ENCODE measurements around the gene ITPKB.

Gene ITPKB

DNA sequence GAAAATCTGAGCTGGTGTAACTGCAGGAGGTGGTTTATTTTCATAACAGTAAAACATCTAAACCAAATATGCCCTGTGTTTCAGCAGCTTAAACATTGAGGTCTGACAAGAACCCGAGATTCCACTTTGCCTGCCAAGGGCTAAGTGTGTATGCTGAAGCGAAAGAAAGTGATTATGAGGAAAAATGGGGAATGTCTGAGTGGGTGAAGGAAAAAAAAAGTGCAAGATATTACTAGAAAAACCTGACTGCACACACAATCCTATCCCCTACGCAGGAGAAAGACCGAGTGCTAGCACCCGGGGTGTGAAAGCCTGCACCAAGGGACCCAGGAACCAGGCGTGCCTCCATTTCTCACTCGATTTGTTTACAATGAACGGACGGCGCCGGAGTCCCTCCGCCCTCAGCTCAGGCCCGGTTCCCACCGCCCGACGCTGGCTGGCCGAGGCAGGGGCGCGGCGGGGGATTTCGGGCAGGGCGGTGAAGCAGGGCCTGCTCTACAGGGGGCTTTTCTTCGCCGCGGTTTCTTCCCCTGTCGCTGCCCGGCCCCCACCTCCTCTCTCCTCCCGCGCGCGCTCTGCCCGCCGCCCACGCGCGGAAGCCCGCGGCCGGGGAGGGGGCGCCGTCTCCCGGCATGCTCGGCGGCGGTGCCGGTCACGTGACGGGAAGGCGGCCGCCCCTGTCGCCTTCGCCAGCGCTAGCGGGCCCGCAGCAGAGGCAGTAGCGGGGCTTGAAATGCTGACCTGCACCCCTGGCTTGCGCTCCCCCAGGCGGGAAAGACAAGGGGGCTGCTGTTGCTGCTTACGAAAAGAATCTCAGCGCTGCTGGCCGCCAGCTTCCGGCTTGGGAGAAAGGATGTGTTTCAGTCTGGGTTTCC is 35.9 kb downstream of the ITPKB start:
- peak; percentile 93 for DNase-seq

DNA sequence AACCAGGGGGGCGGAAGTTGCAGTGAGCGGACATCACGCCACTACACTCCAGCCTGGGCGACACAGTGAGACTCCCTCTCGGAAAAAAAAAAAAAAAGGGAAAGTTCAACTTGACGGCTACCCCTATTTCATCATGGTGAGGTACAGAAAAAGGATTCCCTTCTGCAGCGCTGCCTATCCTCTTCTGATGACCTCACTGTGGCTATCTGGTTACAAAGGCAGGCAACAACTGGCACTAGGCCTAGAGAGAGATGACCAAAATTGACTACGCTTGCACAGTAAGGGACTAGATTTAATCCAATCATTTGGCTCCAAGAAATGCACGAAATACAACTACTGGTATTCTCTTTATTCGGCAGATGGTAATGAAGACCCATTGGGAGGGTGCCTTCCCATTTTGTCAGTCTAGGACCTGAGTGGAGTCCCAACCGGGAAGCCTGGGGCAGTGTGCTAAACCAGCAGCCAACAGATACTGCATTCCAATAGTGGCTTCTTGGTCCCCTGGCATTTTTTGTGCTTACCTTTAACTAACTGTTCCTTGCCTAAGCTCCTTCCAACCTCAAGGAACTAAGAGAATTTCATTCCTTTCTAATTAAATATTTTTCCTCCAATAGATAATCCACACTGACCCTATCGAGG is 36.6 kb downstream of the ITPKB start:
- peak; percentile 65 for DNase-seq

DNA sequence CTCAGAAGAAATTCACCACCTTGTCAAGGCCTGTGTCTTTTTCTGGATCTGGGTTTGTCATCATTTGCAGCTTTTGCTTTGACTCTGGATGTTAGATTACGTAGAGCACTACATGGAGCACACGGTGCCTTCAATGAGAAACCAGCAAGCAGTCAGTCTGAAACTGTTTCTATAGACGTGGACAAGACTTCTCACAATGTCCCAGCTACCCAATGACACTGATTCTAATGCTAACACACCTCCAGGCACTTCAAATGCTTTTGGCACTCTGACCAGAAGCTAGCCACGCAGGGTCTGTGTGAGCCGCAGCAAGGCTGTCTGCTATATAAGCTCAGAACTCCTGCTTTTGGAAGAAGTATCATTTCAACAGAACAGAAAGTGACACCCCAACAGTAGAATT is 38.2 kb downstream of the ITPKB start:
- no peak for DNase-seq

DNA sequence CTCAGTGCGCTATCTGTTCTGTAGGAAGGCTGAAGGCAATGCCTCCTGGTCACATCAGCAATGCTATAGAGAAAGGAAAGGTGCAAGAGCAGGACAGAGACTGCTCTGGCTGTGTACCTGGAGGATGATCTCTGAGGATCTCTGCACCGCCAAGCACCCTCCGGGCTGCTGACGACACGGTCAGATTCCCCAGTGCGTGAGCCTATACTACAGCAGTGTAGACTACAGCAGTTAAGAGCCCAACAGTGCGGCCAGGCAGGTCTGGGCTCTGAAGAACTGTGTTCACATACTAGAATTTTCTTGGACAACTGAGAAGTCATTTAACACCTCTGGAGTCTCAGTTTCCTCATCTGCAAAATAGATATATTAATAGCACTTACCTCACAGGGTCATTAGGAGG is 39.9 kb downstream of the ITPKB start:
- no peak for DNase-seq

DNA sequence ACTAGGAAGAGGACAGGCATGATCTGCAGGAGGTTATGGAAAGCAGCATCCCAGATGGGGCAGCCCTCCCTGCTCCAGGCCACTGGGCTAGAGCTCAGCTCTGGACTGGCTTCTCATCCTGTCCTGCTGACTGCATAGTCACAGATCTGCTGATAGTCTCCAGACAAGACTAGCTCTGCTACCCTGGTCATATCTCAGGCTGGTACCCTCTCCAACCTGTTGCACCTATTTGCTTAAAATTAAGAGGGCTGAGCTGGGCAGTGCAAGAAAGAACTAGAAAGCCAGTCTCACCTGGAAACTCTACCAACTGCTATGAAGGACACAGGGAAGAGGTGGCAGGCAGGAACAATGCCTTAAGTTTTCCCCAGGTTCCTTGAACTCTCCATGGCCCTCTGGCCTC is 40.4 kb downstream of the ITPKB start:
- DNase-seq: no peak

DNA sequence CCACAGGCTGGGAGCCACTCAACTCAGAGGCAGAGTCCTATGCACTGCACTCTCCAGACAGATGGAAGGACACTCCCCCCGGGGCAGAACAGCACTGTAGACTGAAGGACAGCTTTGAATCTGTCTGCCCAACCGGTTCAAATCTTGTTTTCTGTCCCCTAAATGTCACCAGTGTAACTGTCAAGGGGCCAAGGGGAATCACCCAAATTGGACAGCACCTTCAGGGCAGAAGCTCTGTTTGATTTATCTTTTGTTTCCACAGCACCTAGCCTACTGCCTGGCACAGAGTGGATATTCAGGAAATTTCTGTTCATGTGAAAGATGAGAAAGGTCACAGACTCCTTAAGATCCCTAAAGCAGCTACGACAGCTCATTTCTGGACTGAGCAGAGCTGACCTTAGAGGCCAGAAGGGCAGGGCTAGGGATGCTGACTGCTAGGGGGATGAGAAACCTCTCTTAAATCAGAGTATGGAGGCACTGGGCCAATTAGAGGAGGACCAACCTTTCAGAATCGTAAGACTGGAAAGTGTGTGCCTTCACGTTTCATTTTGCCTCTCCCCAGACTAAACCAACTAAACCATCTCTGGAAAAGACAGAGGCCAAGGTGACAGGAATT is 41.0 kb downstream of the ITPKB start:
- no peak for DNase-seq

DNA sequence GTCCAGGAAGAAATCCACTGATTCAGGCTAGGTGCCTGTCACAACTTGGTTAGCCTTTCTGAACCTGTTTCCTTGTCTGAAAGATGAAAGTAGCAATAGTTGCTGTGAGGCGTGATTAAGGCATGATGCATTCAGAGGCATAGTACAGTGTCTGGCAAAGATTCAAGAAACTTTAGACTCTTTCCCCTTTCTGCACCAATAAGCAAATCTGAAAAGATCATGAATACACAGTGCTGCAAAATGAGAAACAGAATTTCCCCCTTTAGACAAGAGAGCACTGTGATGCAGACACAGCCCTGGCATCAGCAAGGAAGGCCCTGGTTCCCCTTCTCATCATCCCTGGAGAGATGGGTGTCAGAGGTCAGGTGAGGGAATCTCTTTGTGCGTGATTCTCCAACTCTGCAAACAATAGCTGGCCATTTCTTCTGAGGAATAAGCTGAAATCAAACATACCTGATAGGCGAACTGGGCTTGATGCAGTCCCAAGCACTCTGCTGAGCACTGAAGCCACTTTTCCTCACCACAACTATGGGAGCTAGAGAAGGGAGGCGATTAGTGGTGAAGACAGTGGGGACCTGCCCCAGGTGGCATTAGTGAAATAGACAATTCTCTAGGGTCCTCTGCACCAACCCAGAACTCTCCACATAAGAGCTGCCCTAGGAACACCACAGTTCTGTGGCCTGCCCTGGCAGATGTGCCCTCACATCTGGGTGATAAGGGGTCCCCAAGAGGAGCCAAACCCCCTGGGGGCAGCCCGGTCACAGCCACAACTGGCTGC is 41.7 kb downstream of the ITPKB start:
- no peak for DNase-seq

DNA sequence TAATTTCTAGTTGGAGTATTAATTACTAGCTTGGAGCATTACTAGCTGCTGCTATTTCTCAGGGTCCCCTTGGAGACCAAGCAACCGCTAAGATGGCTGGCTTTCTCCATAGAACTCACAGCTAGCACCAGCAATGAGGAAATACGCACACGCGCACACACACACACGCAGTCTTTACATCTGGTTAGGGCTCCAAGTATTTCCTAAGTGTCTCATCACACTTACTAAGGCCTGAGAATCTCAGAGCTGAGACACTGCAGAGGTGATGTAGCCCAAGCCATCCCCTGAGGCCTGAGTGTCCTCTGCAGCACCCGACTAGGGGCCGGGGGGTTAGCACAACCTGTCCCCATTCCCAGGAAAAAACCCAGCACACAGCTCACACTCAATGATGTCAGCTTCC is 42.5 kb downstream of the ITPKB start:
- DNase-seq: no peak

DNA sequence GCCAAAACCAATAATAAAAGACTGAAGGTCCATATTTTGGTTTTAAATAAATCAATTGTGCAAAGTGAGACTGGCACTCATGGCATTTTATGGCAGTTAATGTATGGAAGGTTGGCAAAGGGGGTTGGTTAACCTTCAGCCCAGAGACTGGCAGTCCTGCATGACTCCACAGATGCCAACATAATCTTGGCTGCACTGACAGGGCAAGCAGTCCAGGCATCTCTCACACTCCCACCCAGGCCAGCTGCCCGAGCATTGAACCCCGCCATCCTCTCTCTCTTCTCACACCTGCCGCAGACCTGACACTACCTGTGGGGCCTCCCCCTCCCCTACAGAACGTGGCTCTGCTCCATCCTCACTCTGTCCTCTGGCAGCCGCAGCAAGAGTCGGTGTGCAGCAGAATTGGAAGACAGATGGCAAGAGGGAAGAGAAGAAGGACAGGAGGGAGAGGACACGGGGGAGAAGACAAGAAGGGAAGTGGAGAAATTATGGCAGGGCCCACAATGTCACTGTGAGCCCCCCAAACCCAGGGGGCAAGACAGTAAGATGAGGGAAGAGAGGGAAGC is 43.7 kb downstream of the ITPKB start:
- no peak for DNase-seq

DNA sequence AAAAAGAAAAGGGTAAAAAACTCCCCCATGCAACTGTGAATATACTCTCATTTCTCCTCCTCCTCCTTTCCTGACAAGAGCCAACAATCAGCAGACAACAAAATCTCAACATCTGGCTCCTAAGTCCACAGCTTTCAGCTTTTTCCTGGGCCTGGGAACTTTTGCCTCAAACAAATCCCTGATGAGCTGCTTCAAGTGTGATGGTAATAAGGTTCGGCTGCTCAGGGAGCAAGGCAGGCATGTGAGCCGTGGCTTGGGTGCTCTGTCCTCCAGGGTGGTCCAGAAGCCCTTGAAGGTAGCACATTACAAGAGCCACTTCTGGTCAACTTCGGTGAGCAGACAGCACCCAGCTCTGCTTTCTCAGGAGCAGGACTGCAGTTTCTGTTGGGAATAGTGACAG is 46.3 kb downstream of the ITPKB start:
- DNase-seq: no peak

DNA sequence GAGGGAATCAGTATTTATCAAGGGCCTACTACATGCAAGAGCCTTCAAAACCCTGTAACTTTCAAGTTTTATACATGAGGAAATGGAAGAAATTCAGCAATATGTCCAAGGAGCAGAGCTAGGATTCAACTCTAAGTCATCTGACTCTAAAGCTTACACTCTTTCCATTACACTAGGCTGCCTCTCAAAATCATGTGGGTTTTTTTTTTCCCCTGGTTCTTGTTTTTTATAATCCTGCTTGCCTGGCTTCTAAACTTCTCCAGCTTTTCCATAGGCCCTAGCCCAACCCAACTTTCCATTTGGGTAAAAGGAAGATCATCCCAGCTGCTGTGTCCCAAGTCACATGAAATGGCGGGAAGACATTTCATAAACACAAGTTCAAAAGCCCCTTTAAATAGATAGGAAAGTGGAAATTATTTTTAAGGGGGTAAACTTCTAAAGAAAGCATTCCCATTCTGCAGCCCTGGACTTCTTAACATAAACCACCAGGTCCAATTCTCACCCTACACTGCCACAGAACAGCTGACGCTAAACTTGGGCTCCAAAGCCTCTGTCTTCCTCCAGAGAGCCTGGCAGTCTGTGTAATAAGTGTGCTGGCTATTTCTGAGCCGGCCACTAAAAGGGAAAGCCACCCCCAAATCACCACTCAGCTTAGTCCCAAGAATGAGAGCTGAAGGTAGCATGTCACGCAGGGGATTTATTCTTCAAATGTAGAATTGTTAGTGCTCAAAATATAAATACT is 46.9 kb downstream of the ITPKB start:
- no peak for DNase-seq

DNA sequence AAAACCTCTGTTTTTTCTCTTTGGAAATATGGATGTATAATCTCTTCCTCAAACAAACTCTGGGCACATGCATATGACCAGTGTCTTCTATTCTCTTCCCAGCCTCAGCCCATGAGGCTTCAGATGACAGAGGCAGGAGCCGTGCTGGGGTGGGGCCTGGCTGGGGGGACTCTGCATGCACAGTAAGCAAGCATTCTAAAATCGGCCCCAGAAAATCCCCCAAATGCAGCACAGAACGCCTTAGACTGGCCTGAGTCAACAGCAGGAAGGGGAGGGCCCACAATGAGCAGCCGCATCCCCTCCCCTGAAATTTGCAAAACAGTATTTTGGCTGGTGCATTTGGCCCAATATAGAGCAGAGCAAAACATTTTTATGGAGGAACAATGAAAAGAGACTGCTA is 47.8 kb downstream of the ITPKB start:
- DNase-seq: no peak

DNA sequence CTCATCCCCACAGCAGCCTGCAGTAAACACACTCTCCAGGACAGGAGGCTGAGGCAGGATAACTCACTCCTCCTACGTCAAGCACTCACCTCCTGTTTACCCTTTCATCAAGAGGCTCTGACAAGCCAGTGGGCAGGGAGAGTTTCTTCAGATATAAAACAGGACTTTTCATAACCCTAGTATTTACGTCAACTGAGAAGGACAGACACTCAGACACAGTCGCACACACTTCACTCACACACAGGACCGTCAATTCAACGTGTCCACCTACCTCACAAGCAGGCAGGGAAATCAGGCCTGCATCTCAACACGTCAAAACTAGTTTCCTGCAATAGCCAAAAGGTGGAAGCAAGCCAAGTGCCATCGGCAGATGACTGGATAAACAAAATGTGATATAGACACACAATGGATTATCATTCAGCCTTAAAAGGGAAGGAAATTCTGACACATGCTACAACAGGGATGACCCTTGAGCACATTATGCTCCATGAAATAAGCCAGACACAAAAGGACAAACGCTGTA is 48.6 kb downstream of the ITPKB start:
- peak; percentile 70 for DNase-seq

DNA sequence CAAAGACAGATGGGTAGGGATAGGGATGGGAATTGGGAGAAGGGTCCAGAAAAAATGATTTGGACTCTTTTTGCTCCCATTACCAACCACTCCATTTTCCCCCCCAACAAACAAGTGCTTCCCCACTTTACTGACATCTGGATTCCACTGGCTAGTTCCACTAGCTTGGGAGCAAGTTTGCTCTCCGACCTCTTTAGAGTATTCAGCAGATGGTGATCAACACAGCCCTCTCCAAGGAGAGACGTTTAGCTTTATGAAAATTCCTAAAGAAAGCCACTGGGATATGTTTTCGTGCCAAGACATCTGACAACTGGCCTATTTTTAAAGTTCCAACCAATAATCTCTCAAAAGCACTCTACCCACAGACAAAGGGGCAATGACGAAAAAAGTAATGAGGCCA is 50.3 kb downstream of the ITPKB start:
- DNase-seq: no peak

DNA sequence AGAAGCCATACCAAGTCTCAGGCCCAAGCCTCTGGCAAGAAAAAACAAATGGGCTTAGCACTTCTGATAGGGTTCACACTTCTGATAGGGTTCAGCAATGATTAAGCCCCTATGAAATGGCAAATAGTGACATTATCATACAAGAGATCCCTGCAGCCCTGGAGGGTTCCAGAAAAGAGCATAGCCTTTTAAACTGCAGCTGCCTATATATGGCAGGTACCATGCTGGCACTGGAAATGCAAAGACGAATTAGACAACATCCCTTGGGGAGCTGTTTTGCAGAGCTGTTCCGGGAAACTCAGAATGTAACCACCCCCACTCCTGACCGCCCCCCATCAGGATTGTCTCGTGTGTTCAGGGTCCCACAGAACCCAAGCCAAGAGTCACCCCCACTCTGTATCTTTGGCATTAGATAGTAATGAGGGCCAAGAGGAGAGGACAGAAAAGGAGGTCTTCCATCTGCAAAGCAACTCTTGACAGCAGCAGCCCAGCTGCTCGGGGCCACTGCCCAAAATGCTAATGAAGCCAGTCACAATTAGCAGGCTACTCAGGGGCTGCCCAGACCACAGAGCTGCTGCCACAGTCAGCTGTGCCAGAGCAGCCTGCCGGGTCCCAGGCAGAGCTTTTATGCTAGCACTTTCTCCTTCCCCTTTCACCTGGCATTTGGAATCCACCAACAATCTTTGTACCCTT is 50.9 kb downstream of the ITPKB start:
- DNase-seq: peak; percentile 53

DNA sequence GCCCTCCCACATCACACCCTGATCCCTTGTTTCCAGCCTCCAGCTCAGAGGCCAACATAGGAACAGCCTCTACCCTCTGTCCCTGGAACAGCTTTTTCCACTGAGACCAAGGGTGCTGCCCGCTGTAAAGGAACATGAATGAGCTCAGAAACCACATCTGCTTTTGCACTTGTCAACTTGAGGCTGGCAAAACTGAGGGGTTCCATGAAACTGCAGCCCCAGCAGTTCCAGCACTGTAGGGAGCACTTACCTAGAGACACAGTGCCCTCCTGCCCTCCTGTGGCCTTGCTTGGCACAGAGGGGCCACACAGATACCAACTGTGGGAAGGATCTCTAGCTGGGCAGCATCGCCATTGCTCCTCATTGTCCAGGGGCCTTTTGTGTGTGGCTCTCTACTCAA is 51.7 kb downstream of the ITPKB start:
- peak; percentile 45 for DNase-seq

DNA sequence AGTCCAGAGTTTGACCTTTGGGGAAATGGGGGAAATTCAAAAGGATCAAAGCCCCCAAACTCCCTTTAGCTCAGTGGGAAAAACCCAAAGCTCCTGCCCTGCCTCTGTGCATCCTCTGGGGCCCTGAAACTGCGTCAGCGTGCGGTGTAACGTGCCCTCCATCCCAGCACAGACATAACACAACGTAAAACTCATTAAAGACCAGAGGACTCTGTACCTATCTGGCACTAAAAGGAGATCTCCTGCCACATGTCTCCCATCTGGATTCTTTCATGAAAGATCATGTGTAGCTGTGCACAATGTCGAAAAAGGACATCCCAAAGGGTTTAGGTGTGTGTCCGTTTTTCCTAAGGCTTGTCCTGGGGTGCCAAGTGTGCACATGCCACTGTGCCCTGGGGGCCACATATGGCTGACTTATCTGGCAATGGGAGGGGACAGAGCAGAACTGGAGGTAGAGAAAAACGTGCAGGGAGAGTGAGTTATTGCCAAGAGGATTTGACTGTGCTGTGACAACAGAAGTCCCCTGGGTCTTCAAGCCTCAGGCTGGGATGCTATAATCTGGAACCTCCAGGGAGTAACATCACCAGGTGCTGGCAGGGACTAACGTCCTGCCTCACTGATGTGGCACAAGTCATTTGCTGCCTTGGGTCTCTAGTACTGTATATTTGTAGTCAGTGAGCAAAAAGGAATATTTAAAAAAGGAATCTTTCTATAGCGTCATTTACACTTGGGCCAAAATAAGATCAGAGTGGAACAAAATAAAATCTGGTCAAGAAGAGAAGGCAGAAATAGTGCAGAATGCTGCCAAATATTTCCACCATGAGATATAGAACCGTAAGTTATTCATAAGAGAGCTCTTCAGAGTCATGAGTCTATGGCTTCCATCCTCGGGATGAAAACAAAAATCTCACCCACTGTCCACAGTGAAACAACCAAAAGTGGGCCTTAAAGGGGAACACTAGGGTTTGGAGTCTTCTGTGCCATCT is 52.3 kb downstream of the ITPKB start:
- peak; percentile 78 for DNase-seq

DNA sequence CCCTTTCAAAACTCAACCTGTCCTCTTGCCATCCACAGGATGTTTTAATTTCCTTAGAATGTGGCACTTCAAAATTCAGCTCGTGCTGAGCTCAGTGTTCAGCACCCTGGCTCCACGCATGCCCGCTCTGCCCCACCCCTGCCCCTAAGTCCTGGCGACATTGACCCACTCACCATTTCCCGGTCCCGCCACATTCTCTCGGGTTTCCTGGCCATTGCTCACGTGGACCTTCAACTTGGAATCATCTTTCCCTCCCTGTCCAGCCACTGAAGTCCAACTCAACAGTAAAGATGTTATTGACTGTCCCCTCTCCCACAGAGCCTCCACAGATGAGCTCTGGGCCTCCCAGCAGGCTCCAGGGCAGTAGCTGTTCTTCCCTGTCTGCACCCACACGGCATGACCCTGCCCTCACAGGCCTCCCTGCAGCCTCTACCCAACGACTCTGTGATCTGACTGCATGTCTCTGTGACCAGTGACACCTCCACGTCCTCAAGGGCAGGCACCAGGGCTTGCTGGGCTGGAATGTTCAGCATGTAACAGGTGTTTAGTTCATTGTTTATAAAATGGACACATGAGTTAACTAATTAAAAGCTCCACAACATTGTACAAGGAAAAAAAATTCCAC is 53.8 kb downstream of the ITPKB start:
- DNase-seq: no peak

DNA sequence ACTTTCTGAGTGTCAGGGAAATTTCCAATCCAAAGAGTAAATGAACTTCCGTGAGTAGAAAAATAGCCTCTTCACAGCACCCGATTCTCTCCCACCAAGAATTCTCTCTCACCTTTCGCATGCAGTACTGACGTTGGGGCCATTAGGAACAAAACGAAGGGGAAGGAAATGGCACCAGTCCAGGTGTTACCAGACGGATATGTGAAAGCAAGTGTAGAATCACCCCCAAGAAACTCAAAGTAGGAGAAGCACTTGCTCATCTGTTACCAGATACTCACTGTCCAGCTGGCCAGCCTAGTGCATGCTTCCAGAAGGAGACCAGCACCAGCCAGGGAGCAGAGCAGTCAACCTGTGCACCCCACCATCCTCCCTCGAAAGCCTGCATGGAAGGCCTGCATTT is 55.1 kb downstream of the ITPKB start:
- no peak for DNase-seq
